ENCODE measurements around the gene HIBCH. TPM values are rescaled to one million over a fixed set of nuclear protein-coding genes. Genes with fewer than 3 reads are reported as not detected.

HIBCH gene
- total and polyA plus RNA-seq, 2 of the 13 experiments (the other 11 are each of a cell fraction or from before 2014, with no cell fraction given), result 18.8 to 49.5 TPM

- no peak for TF ChIP-seq PCBP2 (optimal IDR thresholded peaks at IDR 0.05; ENCODE audit: low read depth, low read length, poor library complexity, severe bottlenecking)
- TF ChIP-seq RERE (CRISPR knock-in tag; IDR thresholded peaks at IDR 0.05; ENCODE audit: low read depth), result no peak
- peak; percentile 89; the same call in 1 of the 2 replicates for TF ChIP-seq GTF3A (CRISPR knock-in tag; conservative IDR thresholded peaks at IDR 0.05)
- peak; percentile 70 for TF ChIP-seq TFDP2 (CRISPR knock-in tag; IDR thresholded peaks at IDR 0.05)
- peak; percentile 13; the same call in 1 of the 2 replicates for TF ChIP-seq ZNF609 (CRISPR knock-in tag; IDR thresholded peaks at IDR 0.05; ENCODE audit: borderline replicate concordance)
- peak; percentile 96 for TF ChIP-seq ZNF749 (CRISPR knock-in tag; IDR thresholded peaks at IDR 0.05; ENCODE audit: borderline replicate concordance)
- peak; percentile 97; the same call in 1 of the 2 replicates for TF ChIP-seq KAT7 (CRISPR knock-in tag; IDR thresholded peaks at IDR 0.05; ENCODE audit: borderline replicate concordance)
- TF ChIP-seq ZNF652 (CRISPR knock-in tag; IDR thresholded peaks at IDR 0.05; ENCODE audit: borderline replicate concordance, low read depth), result 0 out of 2 replicates have a peak, but pooled peaks have one; percentile 4
- no peak for TF ChIP-seq ZNF17 (CRISPR knock-in tag; IDR thresholded peaks at IDR 0.05)
- TF ChIP-seq KLF6 (CRISPR knock-in tag; IDR thresholded peaks at IDR 0.05), result peak; percentile 87
- TF ChIP-seq ZFP1 (CRISPR knock-in tag; IDR thresholded peaks at IDR 0.05), result no peak
- 0 out of 2 replicates have a peak, but pooled peaks have one; percentile 68 for TF ChIP-seq ZBTB39 (CRISPR knock-in tag; IDR thresholded peaks at IDR 0.05)
- TF ChIP-seq TBX3 (IDR thresholded peaks at IDR 0.05; ENCODE audit: borderline replicate concordance), result no peak
- TF ChIP-seq MTA3 (CRISPR knock-in tag; IDR thresholded peaks at IDR 0.05), result no peak
- peak; percentile 33; the same call in 1 of the 2 replicates for TF ChIP-seq SAP130 (CRISPR knock-in tag; IDR thresholded peaks at IDR 0.05; ENCODE audit: low read depth)
Observed at GRCh38 chr2:190343536-190344275, 24.1 kb upstream of the HIBCH start, which contains the start of gene INPP1 (continued).
